Panc1 (cell line): Measurements from ENCODE around the gene PARP11. TPM values are rescaled to one million over a fixed set of nuclear protein-coding genes. Genes with fewer than 3 reads are reported as not detected.

Source experiments
- ATAC-seq: fragments of 200-7000 bp; cut with Tn5 transposase; 2 replicates; pipeline ENCODE4 v1.9.1; 2020; ENCODE audit warnings: mild to moderate bottlenecking, moderate library complexity
- Bru-seq: library from RNA; stranded (reverse); fragments of 400-500 nt; gene quantifications from one replicate; lab custom pipeline; 2021; lab: Mats Ljungman, UMichigan
- BruChase-seq, 2 experiments: library from RNA; stranded (reverse); fragments of 400-500 nt; gene quantifications; one replicate each; lab custom pipeline; 2021; lab: Mats Ljungman, UMichigan
- BruUV-seq: library from RNA; stranded (reverse); fragments of 400-500 nt; replicated peaks from 2 replicates; lab custom pipeline; 2021; lab: Mats Ljungman, UMichigan
- CTCF ChIA-PET: fragments of 300-600 bp; sonication (Branson Sonifier 250); formaldehyde crosslinking; loops from one replicate; lab custom pipeline; 2022; ENCODE audit warnings: antibody characterized with exemption; lab: Charles Lee
- POLR2A ChIA-PET: fragments of 300-600 bp; sonication (Branson Sonifier 250); formaldehyde crosslinking; loops from one replicate; lab custom pipeline; 2022; ENCODE audit warnings: antibody characterized with exemption; lab: Charles Lee
- DNase-seq: peaks from one replicate; pipeline ENCODE4 v3.0.0-alpha.2; 2010; ENCODE audit warnings: low read depth, low spot score
- H3K27ac ChIP-seq: 2 replicates; pipeline ENCODE4 v1.5.1; 2011; ENCODE audit warnings: mild to moderate bottlenecking, low read length, inconsistent platforms
- H3K27me3 ChIP-seq: fragments of 200-500 bp; sonication (Bioruptor generic); 2 replicates; pipeline ENCODE4 v1.6.0; 2014; ENCODE audit warnings: low read length, inconsistent platforms; ENCODE audit not compliant: control insufficient read depth, insufficient read depth
- H3K36me3 ChIP-seq: fragments of 200-500 bp; sonication (Bioruptor generic); 2 replicates; pipeline ENCODE4 v1.5.1; 2014; ENCODE audit warnings: inconsistent platforms, mild to moderate bottlenecking, low read length, moderate library complexity; ENCODE audit not compliant: control insufficient read depth, insufficient read depth
- H3K4me1 ChIP-seq: 2 replicates; pipeline ENCODE4 v1.5.1; 2011; ENCODE audit warnings: inconsistent platforms, mild to moderate bottlenecking, low read length, moderate library complexity; ENCODE audit not compliant: control insufficient read depth, insufficient read depth
- H3K4me3 ChIP-seq, 2 experiments: 2 replicates each; pipeline ENCODE4 v1.5.1; 2011 to 2012; ENCODE audit warnings: low read depth in 2 of 2, low read length in 2 of 2, mild to moderate bottlenecking in 2 of 2, inconsistent platforms in 1 of 2, moderate library complexity in 1 of 2
- H3K9me3 ChIP-seq: fragments of 200-500 bp; sonication (Bioruptor generic); 2 replicates; pipeline ENCODE4 v1.5.1; 2014; ENCODE audit warnings: low read depth, mild to moderate bottlenecking, inconsistent platforms, low read length, moderate library complexity; ENCODE audit not compliant: control insufficient read depth, insufficient read depth
- POLR2AphosphoS5 ChIP-seq: IDR thresholded peaks from 2 replicates; pipeline ENCODE4 v1.6.1; 2012; ENCODE audit warnings: mild to moderate bottlenecking, low read depth, low read length, moderate library complexity
- SIN3A ChIP-seq: IDR thresholded peaks from 2 replicates; pipeline ENCODE4 v1.6.1; 2012; ENCODE audit warnings: low read depth, mild to moderate bottlenecking, low read length, moderate library complexity, borderline replicate concordance; ENCODE audit not compliant: insufficient read depth
- TCF7L2 ChIP-seq: IDR thresholded peaks from 2 replicates; pipeline ENCODE4 v1.6.1; 2011; ENCODE audit warnings: mild to moderate bottlenecking, low read depth, low read length, inconsistent platforms
- in situ Hi-C: cut with HindIII; loops from 2 replicates; pipeline ENCODE4 v1.10.0; 2016; ENCODE audit warnings: low sequenced_read_pairs, low pct_unique_long_range_greater_than_20kb
- intact Hi-C: fragments of 100-400 bp; cut with micrococcal nuclease; formaldehyde crosslinking; loops from one replicate; pipeline ENCODE4 v1.10.0; 2022; ENCODE audit not compliant: unreplicated experiment
- long read RNA-seq: library from polyadenylated mRNA; unstranded; transcript quantifications from one replicate; pipeline ENCODE4 v2.0.0, GENCODE V29; 2021; ENCODE audit not compliant: unreplicated experiment
- polyA plus RNA-seq: library from polyadenylated mRNA; unstranded; fragments of >200 nt; gene quantifications from one replicate; pipeline ENCODE4 v1.2.1, GENCODE V29; 2012; ENCODE audit warnings: missing spikeins; ENCODE audit not compliant: insufficient read length
- total RNA-seq: library from RNA; stranded (reverse); gene quantifications from one replicate; pipeline ENCODE4 v1.2.1, GENCODE V29; 2021; ENCODE audit not compliant: unreplicated experiment
- TF ChIP-seq, protein P1 (sequence below), 2 experiments: IDR thresholded peaks; 2 replicates each; pipeline ENCODE4 v1.6.1; 2011 to 2012; ENCODE audit warnings: low read depth in 2 of 2, control low read depth in 1 of 2, low read length in 1 of 2, mild to moderate bottlenecking in 1 of 2, moderate library complexity in 1 of 2; ENCODE audit not compliant: insufficient read depth in 1 of 2
- TF ChIP-seq, protein P2 (sequence below): fragments of 450-650 bp; IDR thresholded peaks from 2 replicates; pipeline ENCODE4 v1.5.1; 2017; ENCODE audit warnings: mild to moderate bottlenecking

The PARP11 gene, protein sequence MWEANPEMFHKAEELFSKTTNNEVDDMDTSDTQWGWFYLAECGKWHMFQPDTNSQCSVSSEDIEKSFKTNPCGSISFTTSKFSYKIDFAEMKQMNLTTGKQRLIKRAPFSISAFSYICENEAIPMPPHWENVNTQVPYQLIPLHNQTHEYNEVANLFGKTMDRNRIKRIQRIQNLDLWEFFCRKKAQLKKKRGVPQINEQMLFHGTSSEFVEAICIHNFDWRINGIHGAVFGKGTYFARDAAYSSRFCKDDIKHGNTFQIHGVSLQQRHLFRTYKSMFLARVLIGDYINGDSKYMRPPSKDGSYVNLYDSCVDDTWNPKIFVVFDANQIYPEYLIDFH
- total RNA-seq: 7.3 TPM
- polyA plus RNA-seq: 1.9 TPM
- percentile 61 among the genes with signal in this experiment for Bru-seq, nascent RNA
- BruChase-seq, experiment 1, labeled RNA remaining after a 2-hour chase: percentile 54 among the genes with signal in this experiment
- BruChase-seq, experiment 2, labeled RNA remaining after a 6-hour chase: percentile 55 among the genes with signal in this experiment
- long read RNA-seq, full-length matches to known transcripts: 1 of 7 reads
- long read RNA-seq, partial matches to known transcripts: 0 of 7 reads
- long read RNA-seq, other reads (novel, unspliced or antisense): 6 of 7 reads

DNA sequence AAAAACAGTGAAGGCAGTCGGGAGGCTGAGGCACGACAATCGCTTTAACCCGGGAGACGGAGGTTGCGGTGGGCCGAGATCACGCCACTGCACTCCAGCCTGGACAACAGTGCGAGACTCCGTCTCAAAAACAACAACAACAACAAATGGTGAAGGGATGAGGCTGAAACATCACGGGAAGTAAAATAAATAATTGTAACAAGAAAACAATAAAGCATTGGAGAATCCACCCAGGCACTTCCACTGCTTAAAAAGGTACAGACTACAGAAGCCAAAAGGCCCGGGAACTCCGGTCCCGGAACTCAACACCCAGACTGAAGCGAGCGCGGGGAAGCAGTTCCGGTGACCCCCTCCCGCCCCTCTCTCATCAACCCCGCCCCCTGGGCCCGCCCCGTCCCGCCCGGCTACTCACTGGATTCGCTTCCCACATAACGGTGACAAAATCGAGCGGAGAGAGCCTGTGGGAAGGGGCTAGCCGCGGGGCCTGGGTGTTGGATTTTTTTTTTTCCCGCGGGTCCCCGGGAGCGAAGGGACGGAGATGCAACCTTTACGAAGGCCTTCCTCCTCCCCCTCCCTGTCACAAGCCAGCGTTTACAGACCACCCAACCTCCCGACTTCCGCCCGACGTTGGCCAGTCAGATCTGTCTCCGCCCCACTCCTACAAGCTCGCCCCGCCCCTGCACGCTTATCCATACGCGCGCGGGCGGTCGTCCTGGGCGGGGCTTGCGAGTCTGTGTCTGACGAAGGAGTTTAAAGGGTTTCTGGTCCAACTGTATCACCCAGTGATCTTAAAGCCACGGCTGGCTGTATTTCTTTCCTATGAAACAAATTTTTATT, at the start of gene PARP11:
Gene PARP11, minus strand, starts transcription at position 600 of the 837 bp plus-strand sequence. Its CDS starts 170 bp downstream, at position 430.
- no TSS peak for BruUV-seq
- H3K9me3 ChIP-seq: no peaks in the 10 kb centered on the region
- DNase-seq: no peak
- peak within 1 kb of the TSS; percentile 91 for H3K27ac ChIP-seq
- H3K4me3 ChIP-seq: peak within 1 kb of the TSS; percentile 75 to 82
- TF ChIP-seq, protein P1, sequence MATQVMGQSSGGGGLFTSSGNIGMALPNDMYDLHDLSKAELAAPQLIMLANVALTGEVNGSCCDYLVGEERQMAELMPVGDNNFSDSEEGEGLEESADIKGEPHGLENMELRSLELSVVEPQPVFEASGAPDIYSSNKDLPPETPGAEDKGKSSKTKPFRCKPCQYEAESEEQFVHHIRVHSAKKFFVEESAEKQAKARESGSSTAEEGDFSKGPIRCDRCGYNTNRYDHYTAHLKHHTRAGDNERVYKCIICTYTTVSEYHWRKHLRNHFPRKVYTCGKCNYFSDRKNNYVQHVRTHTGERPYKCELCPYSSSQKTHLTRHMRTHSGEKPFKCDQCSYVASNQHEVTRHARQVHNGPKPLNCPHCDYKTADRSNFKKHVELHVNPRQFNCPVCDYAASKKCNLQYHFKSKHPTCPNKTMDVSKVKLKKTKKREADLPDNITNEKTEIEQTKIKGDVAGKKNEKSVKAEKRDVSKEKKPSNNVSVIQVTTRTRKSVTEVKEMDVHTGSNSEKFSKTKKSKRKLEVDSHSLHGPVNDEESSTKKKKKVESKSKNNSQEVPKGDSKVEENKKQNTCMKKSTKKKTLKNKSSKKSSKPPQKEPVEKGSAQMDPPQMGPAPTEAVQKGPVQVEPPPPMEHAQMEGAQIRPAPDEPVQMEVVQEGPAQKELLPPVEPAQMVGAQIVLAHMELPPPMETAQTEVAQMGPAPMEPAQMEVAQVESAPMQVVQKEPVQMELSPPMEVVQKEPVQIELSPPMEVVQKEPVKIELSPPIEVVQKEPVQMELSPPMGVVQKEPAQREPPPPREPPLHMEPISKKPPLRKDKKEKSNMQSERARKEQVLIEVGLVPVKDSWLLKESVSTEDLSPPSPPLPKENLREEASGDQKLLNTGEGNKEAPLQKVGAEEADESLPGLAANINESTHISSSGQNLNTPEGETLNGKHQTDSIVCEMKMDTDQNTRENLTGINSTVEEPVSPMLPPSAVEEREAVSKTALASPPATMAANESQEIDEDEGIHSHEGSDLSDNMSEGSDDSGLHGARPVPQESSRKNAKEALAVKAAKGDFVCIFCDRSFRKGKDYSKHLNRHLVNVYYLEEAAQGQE (IDR thresholded peaks at IDR 0.05; ENCODE audit: insufficient read depth in 1 of 2, low read depth in 2 of 2, low read length in 1 of 2): no peak
- TF ChIP-seq POLR2AphosphoS5: peak; percentile 49
- H3K4me1 ChIP-seq: no peaks in the 10 kb centered on the region; the same call in none of the 2 replicates
- ATAC-seq: peak; percentile 99
- ChIA-PET POLR2A (no interaction called here), CTCF (no interaction called here)
- H3K36me3 ChIP-seq: no peaks in the 10 kb centered on the region
- H3K27me3 ChIP-seq: no peaks in the 10 kb centered on the region
- in situ Hi-C loops: no loop called here
- intact Hi-C loops: no loop called here

DNA sequence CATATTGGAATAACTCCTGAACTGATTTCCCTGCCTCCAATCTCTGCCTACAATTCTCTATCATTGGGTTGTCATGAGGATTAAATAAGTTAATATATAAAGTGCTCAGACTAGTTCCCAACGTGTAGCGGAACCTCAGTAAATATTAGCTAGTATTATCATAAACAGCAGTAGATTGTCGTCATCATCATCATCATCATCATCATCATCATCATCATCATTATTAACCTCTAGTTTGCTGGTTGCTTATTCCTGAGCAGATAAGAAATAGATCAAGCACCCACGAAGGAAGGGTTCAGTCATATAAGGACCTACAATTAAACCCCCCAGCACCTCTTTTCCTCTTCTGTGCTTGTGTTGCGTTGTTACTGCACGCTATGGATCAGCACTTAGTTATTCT, 48.8 kb upstream of the PARP11 start:
- Histone ChIP-seq H3K27me3 (peaks cover 17% of the 10 kb centered on the region), H3K4me3 (no peak overlapping the region)
- intact Hi-C loops: no loop called here

More for the DNA sequence above, 48.8 kb upstream of the PARP11 start:
- BruUV-seq: no TSS peak
- Histone ChIP-seq H3K4me1 (no peaks in the 10 kb centered on the region), H3K9me3 (no peaks in the 10 kb centered on the region), H3K27ac (no peak overlapping the region), H3K36me3 (no peaks in the 10 kb centered on the region)
- ChIA-PET POLR2A (no interaction called here), CTCF (no interaction called here)
- DNase-seq (no peak), ATAC-seq (no peak)
- in situ Hi-C loops: no loop called here
- TF ChIP-seq, protein P1 (IDR thresholded peaks at IDR 0.05; ENCODE audit: insufficient read depth in 1 of 2, low read depth in 2 of 2, low read length in 1 of 2): no peak
- TF ChIP-seq, protein P2, sequence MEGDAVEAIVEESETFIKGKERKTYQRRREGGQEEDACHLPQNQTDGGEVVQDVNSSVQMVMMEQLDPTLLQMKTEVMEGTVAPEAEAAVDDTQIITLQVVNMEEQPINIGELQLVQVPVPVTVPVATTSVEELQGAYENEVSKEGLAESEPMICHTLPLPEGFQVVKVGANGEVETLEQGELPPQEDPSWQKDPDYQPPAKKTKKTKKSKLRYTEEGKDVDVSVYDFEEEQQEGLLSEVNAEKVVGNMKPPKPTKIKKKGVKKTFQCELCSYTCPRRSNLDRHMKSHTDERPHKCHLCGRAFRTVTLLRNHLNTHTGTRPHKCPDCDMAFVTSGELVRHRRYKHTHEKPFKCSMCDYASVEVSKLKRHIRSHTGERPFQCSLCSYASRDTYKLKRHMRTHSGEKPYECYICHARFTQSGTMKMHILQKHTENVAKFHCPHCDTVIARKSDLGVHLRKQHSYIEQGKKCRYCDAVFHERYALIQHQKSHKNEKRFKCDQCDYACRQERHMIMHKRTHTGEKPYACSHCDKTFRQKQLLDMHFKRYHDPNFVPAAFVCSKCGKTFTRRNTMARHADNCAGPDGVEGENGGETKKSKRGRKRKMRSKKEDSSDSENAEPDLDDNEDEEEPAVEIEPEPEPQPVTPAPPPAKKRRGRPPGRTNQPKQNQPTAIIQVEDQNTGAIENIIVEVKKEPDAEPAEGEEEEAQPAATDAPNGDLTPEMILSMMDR: no peak
- TF ChIP-seq TCF7L2 (no peak), POLR2AphosphoS5 (no peak), SIN3A (no peak)
